Lower lobe of right lung (tissue), 2 donors: ENCODE measurements around the gene ME3. TPM values are rescaled to one million over a fixed set of nuclear protein-coding genes. Genes with fewer than 3 reads are reported as not detected.

Experiments
- ATAC-seq, 2 donors: fragments of 200-7000 bp; cut with Tn5 transposase; one replicate each; pipeline ENCODE4 v1.9.1; 2020 to 2022; ENCODE audit warnings: mild to moderate bottlenecking in 2 of 2, moderate library complexity in 2 of 2
- DNase-seq: peaks from one replicate; pipeline ENCODE4 v3.0.0-alpha.2; 2020
- H3K27ac ChIP-seq: fragments of 200-600 bp; one replicate; pipeline ENCODE4 v1.8.0; 2022
- H3K27me3 ChIP-seq: fragments of 200-600 bp; one replicate; pipeline ENCODE4 v1.8.0; 2022; ENCODE audit warnings: low read depth
- H3K36me3 ChIP-seq: fragments of 200-600 bp; one replicate; pipeline ENCODE4 v1.8.0; 2022; ENCODE audit warnings: mild to moderate bottlenecking
- H3K4me1 ChIP-seq: fragments of 200-600 bp; one replicate; pipeline ENCODE4 v1.8.0; 2022
- H3K4me3 ChIP-seq: fragments of 200-600 bp; one replicate; pipeline ENCODE4 v1.8.0; 2022; ENCODE audit warnings: mild to moderate bottlenecking
- H3K9me3 ChIP-seq: fragments of 200-600 bp; one replicate; pipeline ENCODE4 v1.8.0; 2022
- intact Hi-C: fragments of 100-400 bp; cut with DNase I; formaldehyde crosslinking; loops from one replicate; pipeline ENCODE4 v1.11.0; 2022
- total RNA-seq: library from RNA; stranded (reverse); fragmentation: NEBNext Ultra II Directional; extraction: Animal tissue kit (Norgen Biotek cat#: 25700); gene quantifications from one replicate; pipeline ENCODE4 v1.2.1, GENCODE V29; 2021
- TF ChIP-seq, protein P1 (sequence below): fragments of 200-600 bp; IDR thresholded peaks from one replicate; pipeline ENCODE4 v1.8.0; 2022; ENCODE audit warnings: antibody characterized with exemption, mild to moderate bottlenecking
- donor health status: DM: no; HTN: yes; CAD: no; lungs with severe emphysema.

Gene ME3
- total RNA-seq, 1 donor from 2014 or later: 18.6 TPM

DNA sequence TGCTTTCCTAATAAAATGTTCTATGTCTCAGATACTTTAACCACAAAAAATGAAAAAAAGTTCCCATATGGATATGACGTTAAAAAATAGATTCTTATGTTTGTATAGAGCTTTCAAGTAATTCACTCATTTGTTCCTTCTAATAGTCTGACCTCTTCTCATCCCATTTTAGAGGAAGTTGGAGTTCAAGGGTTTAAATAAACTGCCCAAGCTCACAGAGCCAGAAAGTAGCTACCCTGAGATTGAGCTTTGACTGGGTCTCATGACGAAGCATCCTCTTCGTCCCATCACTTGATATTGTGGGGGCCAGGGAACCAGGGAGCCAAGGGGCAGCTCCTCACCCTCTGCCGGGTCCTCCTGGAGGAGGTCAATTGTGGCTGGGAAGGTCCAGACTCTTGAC is 181.4 kb downstream of the ME3 start:
- Histone ChIP-seq H3K9me3 (no peaks in the 10 kb centered on the region), H3K4me3 (no peak overlapping the region), H3K27ac (no peak overlapping the region), H3K36me3 (no peaks in the 10 kb centered on the region), H3K27me3 (no peaks in the 10 kb centered on the region), H3K4me1 (no peaks in the 10 kb centered on the region)
- ATAC-seq: no peak
- no peak for DNase-seq
- TF ChIP-seq, protein P1, sequence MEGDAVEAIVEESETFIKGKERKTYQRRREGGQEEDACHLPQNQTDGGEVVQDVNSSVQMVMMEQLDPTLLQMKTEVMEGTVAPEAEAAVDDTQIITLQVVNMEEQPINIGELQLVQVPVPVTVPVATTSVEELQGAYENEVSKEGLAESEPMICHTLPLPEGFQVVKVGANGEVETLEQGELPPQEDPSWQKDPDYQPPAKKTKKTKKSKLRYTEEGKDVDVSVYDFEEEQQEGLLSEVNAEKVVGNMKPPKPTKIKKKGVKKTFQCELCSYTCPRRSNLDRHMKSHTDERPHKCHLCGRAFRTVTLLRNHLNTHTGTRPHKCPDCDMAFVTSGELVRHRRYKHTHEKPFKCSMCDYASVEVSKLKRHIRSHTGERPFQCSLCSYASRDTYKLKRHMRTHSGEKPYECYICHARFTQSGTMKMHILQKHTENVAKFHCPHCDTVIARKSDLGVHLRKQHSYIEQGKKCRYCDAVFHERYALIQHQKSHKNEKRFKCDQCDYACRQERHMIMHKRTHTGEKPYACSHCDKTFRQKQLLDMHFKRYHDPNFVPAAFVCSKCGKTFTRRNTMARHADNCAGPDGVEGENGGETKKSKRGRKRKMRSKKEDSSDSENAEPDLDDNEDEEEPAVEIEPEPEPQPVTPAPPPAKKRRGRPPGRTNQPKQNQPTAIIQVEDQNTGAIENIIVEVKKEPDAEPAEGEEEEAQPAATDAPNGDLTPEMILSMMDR: no peak
- intact Hi-C loops: no loop called here

DNA sequence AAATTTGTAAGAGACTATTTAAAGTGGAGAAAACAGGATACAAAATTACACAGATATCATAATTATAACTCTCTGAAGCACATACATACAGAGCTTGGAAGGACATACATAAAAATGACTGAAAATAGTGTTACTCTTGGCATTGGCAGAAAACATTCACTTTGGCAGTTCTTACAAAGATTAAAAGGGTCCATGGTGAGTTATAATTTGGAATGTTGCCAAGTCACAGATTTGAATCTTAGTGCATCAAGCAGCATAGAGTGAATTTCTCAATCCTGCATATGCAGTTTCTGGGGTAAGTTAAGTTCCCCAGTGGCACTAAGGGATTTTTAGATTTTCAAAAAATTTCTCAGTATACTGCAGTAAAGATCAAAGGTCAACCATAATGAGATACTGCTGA is 181.8 kb downstream of the ME3 start:
- Histone ChIP-seq H3K4me1 (no peaks in the 10 kb centered on the region), H3K4me3 (no peak overlapping the region), H3K36me3 (no peaks in the 10 kb centered on the region), H3K27me3 (no peaks in the 10 kb centered on the region), H3K9me3 (no peaks in the 10 kb centered on the region), H3K27ac (no peak overlapping the region)
- ATAC-seq: no peak
- TF ChIP-seq, protein P1: no peak
- DNase-seq: no peak
- intact Hi-C loops: no loop called here

DNA sequence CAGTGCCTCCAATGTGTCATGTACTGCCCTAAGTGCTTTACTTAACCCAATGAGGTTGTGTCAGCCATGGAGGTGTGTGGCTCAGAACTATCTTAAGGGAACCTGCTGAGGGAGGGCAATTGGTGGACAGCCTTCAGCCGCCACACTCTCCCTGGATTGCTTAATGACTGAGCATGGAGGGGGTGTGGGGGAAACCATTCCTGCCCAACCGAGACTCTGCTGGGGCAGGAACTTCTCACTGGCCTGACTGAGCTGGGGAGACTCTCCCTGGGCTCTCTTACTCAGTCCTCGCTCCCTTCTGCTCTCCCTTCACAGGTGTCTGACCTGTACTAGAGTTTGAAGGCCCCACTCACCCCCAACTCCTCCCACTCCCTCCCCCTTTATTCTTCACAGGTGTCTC is 183.0 kb downstream of the ME3 start:
- DNase-seq (no peak), ATAC-seq (no peak)
- no peak overlapping the region for H3K4me3 ChIP-seq
- no peaks in the 10 kb centered on the region for H3K9me3 ChIP-seq
- intact Hi-C loops: no loop called here
- H3K4me1 ChIP-seq: peaks cover 10% of the 10 kb centered on the region
- H3K27ac ChIP-seq: no peak overlapping the region
- H3K27me3 ChIP-seq: no peaks in the 10 kb centered on the region
- H3K36me3 ChIP-seq: no peaks in the 10 kb centered on the region
- TF ChIP-seq, protein P1: no peak

DNA sequence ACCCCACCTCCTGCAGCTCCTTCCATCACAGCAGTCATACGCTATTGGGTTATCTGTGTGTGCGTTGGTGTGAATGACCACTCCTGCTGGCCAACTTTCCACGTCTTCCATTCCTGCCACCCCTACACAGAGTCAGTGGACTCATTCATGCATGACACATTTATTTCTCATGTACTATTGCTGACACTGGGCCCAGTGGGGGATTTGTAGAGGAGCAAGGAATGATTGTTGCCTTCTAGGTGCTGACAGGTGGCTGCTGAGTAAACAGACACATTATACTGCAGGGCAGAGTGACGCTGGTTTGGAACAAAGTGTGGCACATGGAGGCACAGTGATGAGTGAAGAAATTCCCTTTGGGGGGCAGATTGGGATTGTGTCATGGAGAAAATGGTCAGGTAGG is 183.9 kb downstream of the ME3 start:
- peaks cover 19% of the 10 kb centered on the region for H3K4me1 ChIP-seq
- no peak for DNase-seq
- no peaks in the 10 kb centered on the region for H3K9me3 ChIP-seq
- TF ChIP-seq, protein P1: no peak
- H3K27ac ChIP-seq: no peak overlapping the region
- H3K27me3 ChIP-seq: no peaks in the 10 kb centered on the region
- no peaks in the 10 kb centered on the region for H3K36me3 ChIP-seq
- intact Hi-C loops: no loop called here
- H3K4me3 ChIP-seq: no peak overlapping the region
- no peak for ATAC-seq

DNA sequence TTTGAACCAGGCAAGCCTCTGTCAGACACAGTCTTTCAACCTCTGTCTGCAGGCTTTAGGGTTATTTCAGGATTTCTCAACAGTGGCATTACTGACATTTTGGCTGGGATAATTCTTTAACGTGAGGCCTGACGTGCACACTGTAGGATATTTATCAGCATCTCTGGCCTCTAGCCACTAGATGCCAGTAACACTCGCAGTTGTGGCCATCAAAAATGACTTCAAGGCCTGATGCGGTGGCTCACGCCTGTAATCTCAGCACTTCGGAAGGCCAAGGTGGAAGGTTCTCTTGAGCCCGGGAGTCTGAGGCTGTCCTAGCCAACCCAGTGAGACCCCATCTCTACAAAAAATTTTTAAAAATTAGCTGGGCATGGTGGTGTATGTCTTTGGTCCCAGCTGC is 184.7 kb downstream of the ME3 start:
- TF ChIP-seq, protein P1: no peak
- Histone ChIP-seq H3K9me3 (no peaks in the 10 kb centered on the region), H3K27ac (no peak overlapping the region), H3K4me3 (no peak overlapping the region), H3K27me3 (no peaks in the 10 kb centered on the region), H3K4me1 (peaks cover 23% of the 10 kb centered on the region), H3K36me3 (no peaks in the 10 kb centered on the region)
- ATAC-seq (no peak), DNase-seq (no peak)
- intact Hi-C loops: no loop called here
